Adrenal gland (tissue), 12 donors: Measurements from ENCODE around the gene FAXC. TPM values are rescaled to one million over a fixed set of nuclear protein-coding genes. Genes with fewer than 3 reads are reported as not detected.

ENCODE experiments used
- DNase-seq, 7 donors: peaks; one replicate each; pipeline ENCODE4 v3.0.0-alpha.2; 2019 to 2020
- H3K27ac ChIP-seq, 5 donors: fragments of 200-600 bp; sonication (generic) in 4 of 5; 1 replicate in 3 of 5; 2 replicates in 2 of 5; pipeline versions ENCODE4 v1.5.1 to v1.8.0; 2016 to 2020; ENCODE audit warnings: mild to moderate bottlenecking in 1 of 5
- H3K27me3 ChIP-seq: fragments of 200-600 bp; 2 replicates; pipeline ENCODE4 v1.8.0; 2021
- H3K36me3 ChIP-seq, 2 donors: fragments of 200-600 bp; replicated peaks in 1 of 2; 1 replicate in 1 of 2; 2 replicates in 1 of 2; pipeline versions ENCODE4 v1.5.1 to v1.8.0; 2018 to 2022
- H3K4me1 ChIP-seq, 2 donors: fragments of 200-600 bp; replicated peaks in 1 of 2; 1 replicate in 1 of 2; 2 replicates in 1 of 2; pipeline versions ENCODE4 v1.5.1 to v1.8.0; 2018 to 2021
- H3K4me3 ChIP-seq, 4 donors: fragments of 200-600 bp; sonication (generic) in 3 of 4; one replicate each; pipeline ENCODE4 v1.5.1; 2016 to 2018
- H3K9me3 ChIP-seq, 3 donors: fragments of 200-600 bp; sonication (generic) in 1 of 3; replicated peaks in 1 of 3; 1 replicate in 2 of 3; 2 replicates in 1 of 3; pipeline versions ENCODE4 v1.5.1 to v1.8.0; 2016 to 2021
- POLR2A ChIP-seq, 2 donors: fragments of 450-650 bp; IDR thresholded peaks; one replicate each; pipeline ENCODE4 v1.6.1; 2017; ENCODE audit warnings: antibody characterized with exemption in 2 of 2, mild to moderate bottlenecking in 2 of 2, moderate library complexity in 1 of 2
- WGBS, 4 donors: extraction: QIAGEN DNeasy Blood & Tissue Kit in 2 of 4; methylation state at CpG; one replicate each; pipeline versions ENCODE4 v1.1.5 to v1.1.7; 2013 to 2017; 5-methylcytosine and 5-hydroxymethylcytosine counted together
- intact Hi-C, 2 donors: fragments of 100-400 bp; cut with DNase I; formaldehyde crosslinking; loops; one replicate each; pipeline versions ENCODE4 v1.14.1 to v1.15.0; 2022 to 2023
- polyA plus RNA-seq, 3 donors: library from polyadenylated mRNA; stranded (reverse); fragments of 200-250 nt in 2 of 3; fragments of 350-450 nt in 1 of 3; fragmentation: Illumina TruSeq in 1 of 3; extraction: RNeasy Lipid Tissue Mini Kit (QIAGEN cat#74804) in 1 of 3; gene quantifications; one replicate each; pipeline ENCODE4 v1.2.3, GENCODE V29; 2013 to 2014
- total RNA-seq, 9 donors: library from RNA; depleted of rRNA in 4 of 9; stranded (reverse); fragments of >200 nt in 4 of 9; fragments of 120-200 nt in 1 of 9; fragmentation: NEBNext Ultra II Directional in 1 of 9; extraction: Animal tissue kit (Norgen Biotek cat#: 25700) in 1 of 9; gene quantifications; one replicate each; pipeline versions ENCODE4 v1.1.0 to v1.2.4, GENCODE V29; 2013 to 2023
- TF ChIP-seq, protein P1 (sequence below), 6 experiments: fragments of 450-650 bp in 4 of 6; fragments of 200-600 bp in 2 of 6; sonication (generic) in 1 of 6; IDR thresholded peaks; 1 replicate in 5 of 6; 2 replicates in 1 of 6; pipeline versions ENCODE4 v1.5.1 to v1.8.0; 2016 to 2021; ENCODE audit warnings: antibody characterized with exemption in 6 of 6, mild to moderate bottlenecking in 2 of 6, moderate library complexity in 1 of 6
- donor health status: healthy with polysubstance abuse.
- donor health status: Bipolar disorder and iron deficiency.
- donor health status: DM: yes; HTN: yes; CAD: no.
- donor health status: DM: no; HTN: no; CAD: no.
- donor health status: DM: no; HTN: no; CAD: no.
- donor health status: DM: yes; HTN: yes; CAD: no.

The FAXC gene
- total and polyA plus RNA-seq, 12 donors: 0.32 to 4.5 (median 2.0) TPM; not detected in 3

DNA sequence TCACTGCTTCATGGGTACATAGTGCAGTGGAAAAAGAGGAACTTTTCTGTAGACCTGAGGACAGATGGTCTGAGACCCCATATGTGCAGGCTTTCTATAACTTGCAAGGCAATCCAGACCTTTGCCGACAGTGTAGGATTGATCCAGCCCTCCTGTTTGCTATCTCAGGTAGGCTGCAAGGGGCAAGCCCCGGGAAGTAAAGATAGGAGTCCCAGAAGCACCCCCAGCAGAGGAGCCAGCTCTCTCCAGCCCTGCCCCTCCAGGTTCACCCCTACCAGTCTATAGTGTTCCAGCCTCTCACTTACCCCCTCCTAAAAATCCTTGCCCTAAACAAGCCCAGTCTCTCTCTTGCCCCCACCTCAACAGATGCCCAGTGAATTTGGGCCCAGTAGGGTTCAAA, 96.2 kb downstream of the FAXC start:
- TF ChIP-seq, protein P1, sequence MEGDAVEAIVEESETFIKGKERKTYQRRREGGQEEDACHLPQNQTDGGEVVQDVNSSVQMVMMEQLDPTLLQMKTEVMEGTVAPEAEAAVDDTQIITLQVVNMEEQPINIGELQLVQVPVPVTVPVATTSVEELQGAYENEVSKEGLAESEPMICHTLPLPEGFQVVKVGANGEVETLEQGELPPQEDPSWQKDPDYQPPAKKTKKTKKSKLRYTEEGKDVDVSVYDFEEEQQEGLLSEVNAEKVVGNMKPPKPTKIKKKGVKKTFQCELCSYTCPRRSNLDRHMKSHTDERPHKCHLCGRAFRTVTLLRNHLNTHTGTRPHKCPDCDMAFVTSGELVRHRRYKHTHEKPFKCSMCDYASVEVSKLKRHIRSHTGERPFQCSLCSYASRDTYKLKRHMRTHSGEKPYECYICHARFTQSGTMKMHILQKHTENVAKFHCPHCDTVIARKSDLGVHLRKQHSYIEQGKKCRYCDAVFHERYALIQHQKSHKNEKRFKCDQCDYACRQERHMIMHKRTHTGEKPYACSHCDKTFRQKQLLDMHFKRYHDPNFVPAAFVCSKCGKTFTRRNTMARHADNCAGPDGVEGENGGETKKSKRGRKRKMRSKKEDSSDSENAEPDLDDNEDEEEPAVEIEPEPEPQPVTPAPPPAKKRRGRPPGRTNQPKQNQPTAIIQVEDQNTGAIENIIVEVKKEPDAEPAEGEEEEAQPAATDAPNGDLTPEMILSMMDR (IDR thresholded peaks at IDR 0.05): no peak
- no peak for TF ChIP-seq POLR2A (IDR thresholded peaks at IDR 0.05)
- intact Hi-C loops: no loop called here
- H3K4me1 ChIP-seq: no peaks in the 10 kb centered on the region
- H3K27ac ChIP-seq: no peak overlapping the region
- no peak overlapping the region for H3K4me3 ChIP-seq
- 75 to 93% (median 85%) methylated on average over 2 of the region's 2 CpGs for WGBS, 4 donors
- H3K36me3 ChIP-seq: no peaks in the 10 kb centered on the region
- DNase-seq: no peak
- no peaks in the 10 kb centered on the region for H3K27me3 ChIP-seq
- no peaks in the 10 kb centered on the region for H3K9me3 ChIP-seq

DNA sequence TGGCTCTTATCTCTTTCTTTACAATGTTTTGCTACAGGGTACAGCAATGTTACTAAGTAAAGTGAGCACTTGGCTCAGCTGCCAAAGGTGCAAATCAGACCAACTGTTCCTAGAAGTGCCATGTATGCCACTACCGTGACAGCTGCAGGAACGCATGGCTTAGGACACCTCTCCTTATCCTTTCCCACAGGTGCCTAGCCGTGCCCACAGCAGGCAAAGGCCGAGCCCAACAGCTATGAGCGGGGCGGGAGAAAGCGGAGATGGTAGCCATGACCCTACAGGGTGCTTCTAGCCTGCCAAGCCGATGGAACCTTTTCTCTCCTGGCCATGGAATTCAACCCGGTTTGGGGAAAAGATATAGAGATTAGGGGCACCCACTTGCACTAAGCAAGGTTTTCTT, 97.1 kb downstream of the FAXC start:
- intact Hi-C loops: no loop called here
- no peaks in the 10 kb centered on the region for H3K36me3 ChIP-seq
- 80 to 88% (median 87%) methylated on average over 9 of the region's 9 CpGs for WGBS, 4 donors
- no peaks in the 10 kb centered on the region for H3K27me3 ChIP-seq
- no peaks in the 10 kb centered on the region for H3K4me1 ChIP-seq
- no peak for DNase-seq
- no peaks in the 10 kb centered on the region for H3K9me3 ChIP-seq
- H3K27ac ChIP-seq: no peak overlapping the region
- no peak for TF ChIP-seq POLR2A (IDR thresholded peaks at IDR 0.05)
- TF ChIP-seq, protein P1 (IDR thresholded peaks at IDR 0.05): no peak
- H3K4me3 ChIP-seq: no peak overlapping the region

DNA sequence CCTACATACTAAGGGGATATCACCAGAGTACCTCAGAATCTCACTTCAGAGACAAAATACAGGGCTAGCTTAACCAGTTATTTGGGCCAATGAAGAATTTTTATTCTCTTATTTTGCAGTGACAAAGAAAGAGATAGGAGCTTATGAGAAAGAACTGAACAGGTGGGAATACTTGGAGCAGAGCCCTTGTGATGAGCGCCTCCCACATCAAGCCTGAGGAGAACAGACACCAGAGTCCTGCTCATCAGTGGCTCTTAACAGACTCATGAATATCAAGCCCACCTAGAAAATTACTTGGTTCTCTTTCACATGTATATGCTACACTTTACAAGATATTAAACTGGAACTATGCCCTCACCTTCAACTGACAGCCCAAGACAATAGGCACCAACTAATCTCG, 99.0 kb downstream of the FAXC start:
- Histone ChIP-seq H3K27ac (no peak overlapping the region), H3K4me3 (no peak overlapping the region), H3K27me3 (no peaks in the 10 kb centered on the region), H3K36me3 (no peaks in the 10 kb centered on the region), H3K4me1 (no peaks in the 10 kb centered on the region), H3K9me3 (no peaks in the 10 kb centered on the region)
- DNase-seq: no peak
- no peak for TF ChIP-seq POLR2A (IDR thresholded peaks at IDR 0.05)
- TF ChIP-seq, protein P1 (IDR thresholded peaks at IDR 0.05): no peak
- intact Hi-C loops: no loop called here
- WGBS, 4 donors: 71 to 95% (median 88%) methylated on average over 2 of the region's 2 CpGs

DNA sequence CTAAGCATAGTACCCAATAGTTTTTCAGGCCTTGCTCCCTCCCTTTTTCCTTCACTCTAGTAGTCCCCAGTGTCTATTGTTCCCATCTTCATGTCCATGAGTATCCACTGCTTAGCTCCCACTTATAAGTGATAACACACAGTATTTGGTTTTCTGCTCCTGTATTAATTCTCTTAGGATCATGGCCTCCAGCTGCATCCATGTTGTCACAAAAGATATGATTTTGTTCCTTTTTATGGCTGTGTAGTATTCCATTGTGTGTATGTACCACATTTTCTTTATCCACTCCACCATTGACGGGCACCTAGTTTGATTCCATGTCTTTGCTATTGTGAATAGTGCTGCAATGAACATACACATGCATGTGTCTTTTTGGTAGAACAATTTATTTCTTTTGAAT, 102.9 kb downstream of the FAXC start:
- 88 to 100% (median 92%) methylated on average over 1 of the region's 1 CpG for WGBS, 4 donors
- no peaks in the 10 kb centered on the region for H3K27me3 ChIP-seq
- intact Hi-C loops: no loop called here
- TF ChIP-seq, protein P1 (IDR thresholded peaks at IDR 0.05): no peak
- TF ChIP-seq POLR2A (IDR thresholded peaks at IDR 0.05): no peak
- DNase-seq: no peak
- H3K4me3 ChIP-seq: no peak overlapping the region
- no peak overlapping the region for H3K27ac ChIP-seq
- H3K4me1 ChIP-seq: no peaks in the 10 kb centered on the region
- H3K36me3 ChIP-seq: no peaks in the 10 kb centered on the region
- H3K9me3 ChIP-seq: no peaks in the 10 kb centered on the region
